ENCODE measurements around the gene PHF20.

PHF20 gene

GRCh38 chr20:35978041-35978513 lies 206.3 kb downstream of the PHF20 start:
- no peak for DNase-seq (ENCODE audit: low spot score)
- no peak for TF ChIP-seq CTCF (IDR thresholded peaks at IDR 0.05; ENCODE audit: borderline replicate concordance, control extremely low read depth, extremely low read depth, insufficient read depth, missing control alignments)
- in situ Hi-C loops (cut with MboI; ENCODE audit: low sequenced_read_pairs, unreplicated experiment), result loop anchor here (25.0 kb wide), 1 partner anchor 459 kb away; no protein-coding TSS in a partner anchor

GRCh38 chr20:35979544-35979943 lies 207.7 kb downstream of the PHF20 start:
- in situ Hi-C loops (cut with MboI; ENCODE audit: low sequenced_read_pairs, unreplicated experiment), result loop anchor here (25.0 kb wide), 1 partner anchor 458 kb away; no protein-coding TSS in a partner anchor
- TF ChIP-seq CTCF (IDR thresholded peaks at IDR 0.05; ENCODE audit: borderline replicate concordance, control extremely low read depth, extremely low read depth, insufficient read depth, missing control alignments), result no peak
- no peak for DNase-seq (ENCODE audit: low spot score)

GRCh38 chr20:35981969-35982368 lies 210.2 kb downstream of the PHF20 start:
- DNase-seq (ENCODE audit: low spot score), result no peak
- no peak for TF ChIP-seq CTCF (IDR thresholded peaks at IDR 0.05; ENCODE audit: borderline replicate concordance, control extremely low read depth, extremely low read depth, insufficient read depth, missing control alignments)
- in situ Hi-C loops (cut with MboI; ENCODE audit: low sequenced_read_pairs, unreplicated experiment), result loop anchor here (25.0 kb wide), 1 partner anchor 455 kb away; no protein-coding TSS in a partner anchor

GRCh38 chr20:35984382-35984781 lies 212.6 kb downstream of the PHF20 start:
- in situ Hi-C loops (cut with MboI; ENCODE audit: low sequenced_read_pairs, unreplicated experiment), result loop anchor here (25.0 kb wide), 1 partner anchor 453 kb away; no protein-coding TSS in a partner anchor
- TF ChIP-seq CTCF (IDR thresholded peaks at IDR 0.05; ENCODE audit: borderline replicate concordance, control extremely low read depth, extremely low read depth, insufficient read depth, missing control alignments), result no peak
- no peak for DNase-seq (ENCODE audit: low spot score)

- in situ Hi-C loops (cut with MboI; ENCODE audit: low sequenced_read_pairs, unreplicated experiment), result loop anchor here (25.0 kb wide), 1 partner anchor 451 kb away; no protein-coding TSS in a partner anchor
- DNase-seq (ENCODE audit: low spot score), result no peak
- no peak for TF ChIP-seq CTCF (IDR thresholded peaks at IDR 0.05; ENCODE audit: borderline replicate concordance, control extremely low read depth, extremely low read depth, insufficient read depth, missing control alignments)
Observed at GRCh38 chr20:35985806-35986205, 214.0 kb downstream of the PHF20 start.

- no peak for TF ChIP-seq CTCF (IDR thresholded peaks at IDR 0.05; ENCODE audit: borderline replicate concordance, control extremely low read depth, extremely low read depth, insufficient read depth, missing control alignments)
- no peak for DNase-seq (ENCODE audit: low spot score)
- in situ Hi-C loops (cut with MboI; ENCODE audit: low sequenced_read_pairs, unreplicated experiment), result loop anchor here (25.0 kb wide), 1 partner anchor 448 kb away; no protein-coding TSS in a partner anchor
Observed at GRCh38 chr20:35988910-35989463, 217.2 kb downstream of the PHF20 start.

Measured in GM13976 (cell line).